ENCODE data around the gene CENATAC. TPM values are rescaled to one million over a fixed set of nuclear protein-coding genes. Genes with fewer than 3 reads are reported as not detected.

Gene CENATAC
- total and polyA plus RNA-seq, 9 of the 15 experiments (the other 6 are each of a cell fraction or from before 2014, with no cell fraction given), result 2.4 to 25.5 (median 13.7) TPM

GRCh38 chr11:119065369-119065768, 67.4 kb downstream of the CENATAC start (continued):
- no peak for TF ChIP-seq NCOA6 (IDR thresholded peaks at IDR 0.05)
- TF ChIP-seq MTA3 (IDR thresholded peaks at IDR 0.05; ENCODE audit: borderline replicate concordance), result no peak
- TF ChIP-seq DMBX1 (CRISPR knock-in tag; IDR thresholded peaks at IDR 0.05; ENCODE audit: borderline replicate concordance), result 0 out of 2 replicates have a peak, but pooled peaks have one; percentile 50
- TF ChIP-seq ATF1 (CRISPR knock-in tag; IDR thresholded peaks at IDR 0.05), result no peak
- TF ChIP-seq ATF1 (tag; IDR thresholded peaks at IDR 0.05), result peak; percentile 20; the same call in 1 of the 2 replicates
- no peak for TF ChIP-seq KHSRP (IDR thresholded peaks at IDR 0.05)
- TF ChIP-seq RB1 (IDR thresholded peaks at IDR 0.05; ENCODE audit: low read depth), result 0 out of 2 replicates have a peak, but pooled peaks have one; percentile 33
- no peak for TF ChIP-seq MTF1 (CRISPR knock-in tag; IDR thresholded peaks at IDR 0.05; ENCODE audit: borderline replicate concordance)
- TF ChIP-seq HNRNPLL (IDR thresholded peaks at IDR 0.05; ENCODE audit: low read depth, low read length, poor library complexity, severe bottlenecking), result no peak
- no peak for TF ChIP-seq TARDBP (IDR thresholded peaks at IDR 0.05)
- peak; percentile 73 to 81 (median 80) for TF ChIP-seq CTCF (IDR thresholded peaks at IDR 0.05 in 2 of 3, conservative IDR thresholded peaks at IDR 0.05 in 1 of 3; ENCODE audit: insufficient read depth in 2 of 3, low read depth in 1 of 3, low read length in 3 of 3)
- no peak for TF ChIP-seq ZNF830 (CRISPR knock-in tag; IDR thresholded peaks at IDR 0.05)
- TF ChIP-seq ZNF197 (CRISPR knock-in tag; IDR thresholded peaks at IDR 0.05; ENCODE audit: low read depth), result no peak
- no peak for TF ChIP-seq ZNF212 (CRISPR knock-in tag; IDR thresholded peaks at IDR 0.05)
- TF ChIP-seq FOXK2 (conservative IDR thresholded peaks at IDR 0.05 in 1 of 2, IDR thresholded peaks at IDR 0.05 in 1 of 2; ENCODE audit: low read depth in 2 of 2), result 0 out of 4 replicates have a peak, but pooled peaks of 1 of the 2 experiments have one; percentile 38
- peak; percentile 57 for TF ChIP-seq ZFP36 (IDR thresholded peaks at IDR 0.05; ENCODE audit: low read depth, low read length, partially characterized antibody)
- peak; percentile 36; the same call in 1 of the 2 replicates for TF ChIP-seq EP400 (IDR thresholded peaks at IDR 0.05)
- no peak for TF ChIP-seq IRF9 (tag; IDR thresholded peaks at IDR 0.05)
- no peak for TF ChIP-seq ZC3H11A (IDR thresholded peaks at IDR 0.05; ENCODE audit: low read depth, low read length)
- TF ChIP-seq PHF21A (IDR thresholded peaks at IDR 0.05; ENCODE audit: borderline replicate concordance, low read depth), result peak; percentile 96
- no peak for TF ChIP-seq ELF1 (tag; IDR thresholded peaks at IDR 0.05)
- 0 out of 2 replicates have a peak, but pooled peaks have one; percentile 19 for TF ChIP-seq JUND (IDR thresholded peaks at IDR 0.05; ENCODE audit: borderline replicate concordance, low read depth, low read length)
- TF ChIP-seq JUND (tag; IDR thresholded peaks at IDR 0.05; ENCODE audit: borderline replicate concordance, low read depth, low read length), result no peak; the same call in 2 of the 3 replicates
- TF ChIP-seq NCOA4 (IDR thresholded peaks at IDR 0.05; ENCODE audit: partially characterized antibody), result no peak
- TF ChIP-seq PREB (CRISPR knock-in tag; IDR thresholded peaks at IDR 0.05), result no peak
- no peak for TF ChIP-seq HIVEP1 (CRISPR knock-in tag; IDR thresholded peaks at IDR 0.05)
- TF ChIP-seq CXXC5 (CRISPR knock-in tag; IDR thresholded peaks at IDR 0.05), result peak; percentile 13
- no peak for TF ChIP-seq TRIM28 (IDR thresholded peaks at IDR 0.05)
- no peak for TF ChIP-seq DNMT1 (IDR thresholded peaks at IDR 0.05)
- TF ChIP-seq NELFE (IDR thresholded peaks at IDR 0.05; ENCODE audit: insufficient read depth, insufficient read length), result no peak
